MM.1S (cell line): Measurements from ENCODE around the gene NRP2.
A peak's percentile ranks its signal among the peaks of the same experiment; 100 is the strongest.

Experiments used
- DNase-seq: peaks from one replicate; pipeline ENCODE4 v3.0.0-alpha.2; 2015
- H2AFZ ChIP-seq: fragments of 300-600 bp; sonication (generic); 2 replicates; pipeline ENCODE4 v1.6.0; 2016; ENCODE audit warnings: antibody characterized with exemption, low read length
- H3F3A ChIP-seq: fragments of 300-600 bp; sonication (generic); 2 replicates; pipeline ENCODE4 v1.6.1; 2016; ENCODE audit warnings: mild to moderate bottlenecking, antibody characterized with exemption, low read length, moderate library complexity, mixed read lengths; ENCODE audit not compliant: insufficient read depth
- H3K27ac ChIP-seq: fragments of 300-600 bp; sonication (generic); 2 replicates; pipeline ENCODE4 v1.5.1; 2016; ENCODE audit warnings: mild to moderate bottlenecking, low read length
- H3K27me3 ChIP-seq: fragments of 300-600 bp; sonication (generic); replicated peaks from 2 replicates; pipeline ENCODE4 v1.6.0; 2016; ENCODE audit warnings: low read length; ENCODE audit not compliant: insufficient read depth
- H3K36me3 ChIP-seq: fragments of 300-600 bp; sonication (generic); replicated peaks from 2 replicates; pipeline ENCODE4 v1.6.1; 2016; ENCODE audit warnings: mild to moderate bottlenecking, low read length, mixed read lengths; ENCODE audit not compliant: insufficient read depth
- H3K4me1 ChIP-seq: fragments of 300-600 bp; sonication (generic); 2 replicates; pipeline ENCODE4 v1.6.1; 2016; ENCODE audit warnings: low read length, mixed read lengths
- H3K4me2 ChIP-seq: fragments of 300-600 bp; sonication (generic); 2 replicates; pipeline ENCODE4 v1.6.0; 2016; ENCODE audit warnings: low read depth, low read length
- H3K4me3 ChIP-seq: fragments of 300-600 bp; sonication (generic); 2 replicates; pipeline ENCODE4 v1.5.1; 2016; ENCODE audit warnings: low read length, mixed read lengths
- H3K79me2 ChIP-seq: fragments of 300-600 bp; sonication (generic); 2 replicates; pipeline ENCODE4 v1.6.1; 2016; ENCODE audit warnings: mixed run types, low read length, mixed read lengths
- H3K9ac ChIP-seq: fragments of 300-600 bp; sonication (generic); 2 replicates; pipeline ENCODE4 v1.6.1; 2016; ENCODE audit warnings: low read length, mixed read lengths
- H3K9me2 ChIP-seq: fragments of 300-600 bp; sonication (generic); replicated peaks from 2 replicates; pipeline ENCODE4 v1.6.1; 2016; ENCODE audit warnings: mild to moderate bottlenecking, low read length, mixed read lengths; ENCODE audit not compliant: insufficient read depth
- H3K9me3 ChIP-seq: fragments of 300-600 bp; sonication (generic); replicated peaks from 2 replicates; pipeline ENCODE4 v1.6.1; 2016; ENCODE audit warnings: mild to moderate bottlenecking, low read length, mixed read lengths; ENCODE audit not compliant: insufficient read depth
- H4K20me1 ChIP-seq: fragments of 300-600 bp; sonication (generic); 2 replicates; pipeline ENCODE4 v1.6.1; 2016; ENCODE audit warnings: mild to moderate bottlenecking, low read length, moderate library complexity, mixed read lengths; ENCODE audit not compliant: insufficient read depth
- CTCF ChIP-seq: fragments of 300-600 bp; sonication (generic); IDR thresholded peaks from 2 replicates; pipeline ENCODE4 v1.5.1; 2016; ENCODE audit warnings: antibody characterized with exemption, low read length, mixed read lengths
- EZH2 ChIP-seq: fragments of 300-600 bp; sonication (generic); optimal IDR thresholded peaks from 2 replicates; pipeline ENCODE3; 2017; ENCODE audit warnings: low read depth, mild to moderate bottlenecking, antibody characterized with exemption, low read length, mixed read lengths
- EZH2phosphoT487 ChIP-seq: fragments of 300-600 bp; sonication (generic); IDR thresholded peaks from 2 replicates; pipeline ENCODE4 v1.6.1; 2018; ENCODE audit warnings: antibody characterized with exemption, low read length

NRP2 gene

GRCh38 chr2:205682239-205682970, at the start of gene NRP2:
NRP2 (plus strand) TSS chr2:205682501; CDS start chr2:205683291, 790 bp downstream.
- Histone ChIP-seq H3K36me3 (no peaks in the 10 kb centered on the region), H3K27ac (no peak within 1 kb of the TSS), H4K20me1 (no peaks in the 10 kb centered on the region), H3K4me3 (peak within 1 kb of the TSS; percentile 66), H3K9me3 (no peaks in the 10 kb centered on the region), H3K27me3 (peaks cover 22% of the 10 kb centered on the region), H3K79me2 (no peaks in the 10 kb centered on the region), H2AFZ (peak within 1 kb of the TSS; percentile 79), H3F3A (no peaks in the 10 kb centered on the region), H3K9me2 (no peaks in the 10 kb centered on the region), H3K4me1 (peaks cover 4% of the 10 kb centered on the region; the same call in 1 of the 2 replicates), H3K9ac (peak within 1 kb of the TSS; percentile 30; the same call in 1 of the 2 replicates), H3K4me2 (peak within 1 kb of the TSS; percentile 94)
- no peak for TF ChIP-seq CTCF
- no peak for TF ChIP-seq EZH2
- TF ChIP-seq EZH2phosphoT487: no peak
- DNase-seq: peak; percentile 73

DNA sequence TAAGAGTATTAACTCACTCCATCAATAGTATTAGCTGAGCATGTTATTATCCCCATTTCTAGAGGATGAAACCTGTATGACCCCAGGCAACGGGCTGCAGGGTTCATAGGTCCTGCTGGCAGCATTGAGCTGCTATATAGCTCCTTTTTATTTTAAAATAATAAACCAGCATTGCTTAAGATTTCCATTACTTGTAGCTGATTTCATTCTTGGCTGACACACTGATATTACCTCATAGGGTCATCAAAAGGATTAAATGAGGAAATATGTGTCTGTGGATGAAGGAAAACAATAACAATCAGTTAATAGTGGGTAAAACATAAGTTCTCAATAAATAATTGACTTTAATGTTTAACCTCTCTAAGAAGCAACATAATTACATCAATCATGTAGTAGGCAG, 48.3 kb upstream of the NRP2 start:
- Histone ChIP-seq H3K9ac (no peak overlapping the region), H4K20me1 (no peaks in the 10 kb centered on the region), H3K27me3 (no peaks in the 10 kb centered on the region), H3K4me2 (no peak overlapping the region), H3F3A (no peaks in the 10 kb centered on the region), H3K4me3 (no peak overlapping the region), H3K79me2 (no peaks in the 10 kb centered on the region), H3K27ac (no peak overlapping the region), H2AFZ (no peak overlapping the region), H3K36me3 (no peaks in the 10 kb centered on the region), H3K9me3 (no peaks in the 10 kb centered on the region), H3K4me1 (no peaks in the 10 kb centered on the region), H3K9me2 (no peaks in the 10 kb centered on the region)
- no peak for DNase-seq
- TF ChIP-seq EZH2phosphoT487 (no peak), EZH2 (no peak), CTCF (no peak)

- no peak overlapping the region for H2AFZ ChIP-seq
- H3K4me2 ChIP-seq: no peak overlapping the region
- no peaks in the 10 kb centered on the region for H3K4me1 ChIP-seq
- no peak for TF ChIP-seq EZH2
- no peak for TF ChIP-seq CTCF
- TF ChIP-seq EZH2phosphoT487: no peak
- H3K79me2 ChIP-seq: no peaks in the 10 kb centered on the region
- no peak overlapping the region for H3K4me3 ChIP-seq
- H3F3A ChIP-seq: no peaks in the 10 kb centered on the region
- H3K36me3 ChIP-seq: no peaks in the 10 kb centered on the region
- no peaks in the 10 kb centered on the region for H3K27me3 ChIP-seq
- H3K9ac ChIP-seq: no peak overlapping the region
- no peaks in the 10 kb centered on the region for H4K20me1 ChIP-seq
- H3K27ac ChIP-seq: no peak overlapping the region
- no peaks in the 10 kb centered on the region for H3K9me3 ChIP-seq
- DNase-seq: no peak
- no peaks in the 10 kb centered on the region for H3K9me2 ChIP-seq
These were observed 45.6 kb upstream of the NRP2 start for GRCh38 chr2:205636549-205637319.
